Activated gamma-delta T cell treated with anti-CD3 and anti-CD28 coated beads, Interleukin-2, amount 50 U/mL, for 16 hours (primary cell): ENCODE data around the gene ABCA1.

Experiments
- DNase-seq: peaks from one replicate; pipeline ENCODE4 v3.0.0-alpha.2; 2020; ENCODE audit warnings: low read depth

ABCA1 gene

GRCh38 chr9:104843644-104844240 is 84.2 kb downstream of the ABCA1 start:
- no peak for DNase-seq

GRCh38 chr9:104842698-104843097 is 85.3 kb downstream of the ABCA1 start:
- DNase-seq = no peak

- DNase-seq = no peak
Observed at GRCh38 chr9:104841601-104842141, 86.3 kb downstream of the ABCA1 start.

- no peak for DNase-seq
Observed at GRCh38 chr9:104838958-104839357, 89.0 kb downstream of the ABCA1 start.

GRCh38 chr9:104836767-104837166 is 91.2 kb downstream of the ABCA1 start:
- DNase-seq = no peak

GRCh38 chr9:104836235-104836634 is 91.7 kb downstream of the ABCA1 start:
- no peak for DNase-seq

GRCh38 chr9:104835161-104835560 is 92.8 kb downstream of the ABCA1 start:
- DNase-seq = no peak

- DNase-seq = no peak
Observed at GRCh38 chr9:104833696-104834095, 94.3 kb downstream of the ABCA1 start.

- DNase-seq = no peak
Observed at GRCh38 chr9:104831681-104832080, 96.3 kb downstream of the ABCA1 start.

GRCh38 chr9:104826911-104827310 is 101.0 kb downstream of the ABCA1 start:
- DNase-seq = no peak

GRCh38 chr9:104826079-104826775 is 101.7 kb downstream of the ABCA1 start:
- DNase-seq = no peak

- no peak for DNase-seq
Observed at GRCh38 chr9:104820336-104820735, 107.6 kb downstream of the ABCA1 start.

- DNase-seq = no peak
Observed at GRCh38 chr9:104819033-104819432, 108.9 kb downstream of the ABCA1 start.

GRCh38 chr9:104817437-104817836 is 110.5 kb downstream of the ABCA1 start:
- no peak for DNase-seq

- no peak for DNase-seq
Observed at GRCh38 chr9:104815851-104816565, 111.9 kb downstream of the ABCA1 start.

- DNase-seq = no peak
Observed at GRCh38 chr9:104810421-104811339, 117.3 kb downstream of the ABCA1 start.

- DNase-seq = no peak
Observed at GRCh38 chr9:104808035-104808614, 119.8 kb downstream of the ABCA1 start.

GRCh38 chr9:104805441-104805840 is 122.5 kb downstream of the ABCA1 start:
- no peak for DNase-seq

GRCh38 chr9:104802906-104803305 is 125.0 kb downstream of the ABCA1 start:
- no peak for DNase-seq

- no peak for DNase-seq
Observed at GRCh38 chr9:104802110-104802509, 125.8 kb downstream of the ABCA1 start.

GRCh38 chr9:104800068-104800785 is 127.7 kb downstream of the ABCA1 start:
- DNase-seq = no peak
